GM10266 (cell line): ENCODE results near the gene DGKG.

Experiments
- DNase-seq: peaks from one replicate; pipeline ENCODE4 v3.0.0; 2012; ENCODE audit errors: extremely low spot score
- CTCF ChIP-seq: IDR thresholded peaks from 2 replicates; pipeline ENCODE4 v1.5.1; 2012; ENCODE audit warnings: mild to moderate bottlenecking, low read depth; ENCODE audit not compliant: control insufficient read depth, insufficient read depth; ENCODE audit errors: missing control alignments

DGKG gene

GRCh38 chr3:186380622-186381380, 18.8 kb upstream of the DGKG start:
- DNase-seq: no peak
- TF ChIP-seq CTCF: no peak

DNA sequence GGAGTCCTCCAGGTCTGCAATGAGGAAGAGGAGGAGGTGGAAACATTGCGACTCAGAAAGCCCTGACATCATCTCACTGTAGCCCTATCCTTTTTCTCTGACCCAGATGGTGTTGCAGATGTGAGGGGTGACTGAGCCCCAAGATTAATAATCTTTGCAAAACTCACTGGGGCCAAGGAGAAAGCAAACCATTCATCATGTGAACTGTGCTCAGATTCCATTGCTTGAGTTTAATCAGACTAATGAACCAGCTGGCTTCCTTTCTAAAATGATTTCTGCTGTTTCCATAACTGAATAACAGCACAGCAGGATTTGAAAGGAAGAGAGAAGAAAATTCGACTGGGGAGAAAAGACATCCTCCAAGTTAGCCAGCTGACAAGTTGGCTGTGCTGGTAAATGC, 13.4 kb upstream of the DGKG start:
- no peak for DNase-seq
- no peak for TF ChIP-seq CTCF

DNA sequence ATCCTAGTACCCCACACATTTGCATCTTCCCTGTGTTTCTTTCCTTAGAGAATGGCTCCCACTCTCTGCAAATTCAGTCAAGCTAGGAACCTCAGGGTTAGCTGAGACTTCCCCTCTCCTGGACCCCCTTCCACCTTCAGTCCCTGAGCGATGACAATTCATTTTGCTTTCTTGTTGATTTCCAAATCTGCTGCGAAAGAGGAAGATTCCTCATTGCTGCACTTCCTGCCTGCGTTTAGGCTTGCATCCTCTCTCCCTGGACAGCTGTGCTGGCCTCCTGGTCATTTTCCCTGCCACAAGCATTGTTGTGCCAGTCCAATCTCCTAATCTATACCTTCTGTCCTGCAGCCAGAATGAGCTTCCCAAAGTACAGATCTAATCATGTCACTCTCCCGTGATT, 12.3 kb upstream of the DGKG start:
- no peak for DNase-seq
- TF ChIP-seq CTCF: no peak

- DNase-seq: no peak
- no peak for TF ChIP-seq CTCF
Observed at GRCh38 chr3:186369217-186369616, 7.2 kb upstream of the DGKG start.

DNA sequence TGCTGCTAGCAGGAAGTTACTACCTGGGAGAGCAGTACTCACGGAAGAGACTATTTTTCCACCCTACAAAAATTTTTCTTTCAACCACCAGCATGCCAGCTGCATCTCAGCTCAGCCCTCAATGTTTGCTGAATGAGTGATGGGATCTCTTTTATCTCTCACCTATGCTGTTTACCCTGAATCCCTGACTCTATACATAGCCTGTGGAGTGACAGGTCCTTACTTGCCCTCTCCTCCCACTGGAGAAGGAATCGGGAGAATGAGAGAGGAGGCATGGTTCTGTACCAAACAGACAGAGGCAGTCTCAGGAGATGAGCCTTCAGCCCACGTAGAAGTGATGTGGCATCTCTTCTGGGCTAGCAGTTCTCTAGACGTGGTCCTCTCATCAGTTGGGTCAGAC, 6.7 kb upstream of the DGKG start:
- DNase-seq: no peak
- no peak for TF ChIP-seq CTCF

DNA sequence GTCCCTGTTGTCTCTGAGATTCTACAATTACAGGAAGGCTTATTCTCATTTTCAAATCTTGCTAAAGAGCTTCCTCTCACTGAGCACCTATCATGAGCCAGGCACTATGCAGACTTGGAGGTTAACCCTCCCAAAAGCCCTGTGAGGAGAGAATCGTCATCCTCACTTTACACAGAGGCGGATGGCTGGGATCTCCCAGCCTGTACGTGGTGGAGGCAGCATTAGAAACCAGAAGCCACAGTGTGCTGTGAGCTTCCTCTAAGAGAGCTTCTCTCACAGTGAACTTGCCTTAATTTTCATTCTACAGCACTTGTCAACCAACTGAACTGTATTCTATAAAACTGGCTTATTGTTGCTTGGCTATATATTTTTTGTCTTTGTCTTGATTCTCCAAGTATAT, 6.1 kb upstream of the DGKG start:
- TF ChIP-seq CTCF: no peak
- no peak for DNase-seq

DNA sequence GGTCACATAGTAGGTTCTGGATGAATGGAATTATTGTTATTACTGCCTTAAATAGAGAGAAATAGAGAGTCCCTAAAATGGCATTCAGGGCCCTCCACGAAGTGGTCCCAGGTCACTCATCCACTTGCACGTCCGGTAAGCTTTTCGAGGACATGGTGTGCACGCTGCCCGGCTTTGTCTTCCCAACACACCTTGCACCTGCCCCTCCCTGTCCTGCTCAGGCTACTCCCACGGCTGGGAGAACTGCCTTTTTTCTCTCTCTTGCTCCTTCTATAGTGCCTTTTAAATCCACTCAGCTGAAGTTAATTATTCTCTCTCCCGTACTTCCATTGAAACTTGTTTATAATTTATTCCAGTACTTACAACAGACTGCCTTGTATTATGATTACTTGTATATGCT, 5.6 kb upstream of the DGKG start:
- DNase-seq: no peak
- TF ChIP-seq CTCF: no peak
